COLO668 (cell line): ENCODE data around the gene PROX2.

Experiments used
- DNase-seq: peaks from one replicate; lab custom pipeline; 2025; ENCODE audit not compliant: unreplicated experiment; lab: John Stamatoyannopoulos, UW

The PROX2 gene

DNA sequence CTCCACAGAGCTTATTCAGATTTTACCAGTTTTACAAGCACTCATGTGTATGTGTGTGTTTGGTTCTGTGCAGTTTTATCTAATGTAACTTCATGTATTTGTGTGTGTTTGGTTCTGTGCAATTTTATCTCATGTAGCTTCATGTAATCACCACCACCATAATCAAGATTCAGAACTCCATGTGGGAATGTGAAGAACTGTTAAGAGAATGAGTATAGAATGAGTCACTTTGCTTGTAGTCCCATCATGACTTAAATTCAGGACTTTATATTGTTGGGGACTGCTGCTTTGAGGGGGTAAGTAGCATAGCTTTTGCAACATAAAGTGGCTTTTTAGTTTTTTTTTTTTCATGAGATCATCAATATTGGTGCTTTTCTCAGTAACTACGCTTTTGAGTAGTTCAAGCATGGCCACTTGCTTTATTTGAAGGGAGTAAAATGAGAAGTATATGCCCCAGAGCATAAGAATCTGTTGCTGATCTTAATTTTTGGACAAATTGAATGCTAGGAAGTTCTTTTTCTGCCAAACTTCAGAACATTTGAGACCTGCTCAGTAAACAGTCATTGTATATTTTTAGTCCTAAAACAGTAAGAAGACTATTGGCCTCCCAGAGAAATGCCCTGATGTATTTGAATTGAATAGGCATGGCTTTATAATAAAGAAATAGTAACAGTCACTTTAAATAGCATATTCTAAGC, 28.8 kb downstream of the PROX2 start:
- DNase-seq = no peak

DNA sequence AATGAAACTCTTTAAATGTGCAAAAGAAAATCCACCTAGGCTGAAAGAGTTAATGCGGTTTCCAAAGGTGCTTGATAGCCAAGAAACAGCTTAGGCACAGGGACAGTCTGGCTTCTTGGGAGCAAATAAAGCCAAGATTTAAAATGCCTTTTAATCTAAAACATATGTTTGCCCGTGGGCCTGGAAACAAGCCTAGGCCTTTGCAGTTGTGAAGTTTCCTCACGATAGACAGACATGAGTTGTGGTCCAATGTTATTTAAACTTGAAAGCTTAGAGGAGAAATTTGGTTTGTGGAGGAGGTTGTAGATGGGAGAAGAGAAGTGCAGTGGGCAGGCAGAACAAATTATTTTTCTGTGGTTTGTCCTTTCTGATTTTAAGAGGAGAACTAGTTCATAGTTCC, 29.8 kb downstream of the PROX2 start:
- no peak for DNase-seq

DNA sequence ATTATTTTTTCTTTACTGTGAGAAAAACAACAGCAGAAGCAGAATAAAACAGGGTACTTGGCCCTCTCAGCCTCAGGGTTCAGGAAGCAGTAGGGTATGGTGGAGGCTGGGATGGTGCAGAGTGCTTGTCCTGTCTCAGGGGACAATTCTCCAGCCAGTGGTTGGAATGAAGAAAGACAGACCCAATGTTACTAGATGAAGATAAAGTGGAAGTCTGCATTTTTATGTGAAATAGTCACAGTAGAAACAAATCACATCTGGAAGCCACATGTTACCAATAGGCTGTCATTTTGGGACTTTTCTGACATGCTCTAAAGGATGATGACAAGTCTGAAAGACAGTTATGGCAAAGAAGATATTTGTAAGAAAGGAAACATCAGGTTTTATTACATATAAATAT, 32.3 kb downstream of the PROX2 start:
- DNase-seq = no peak

DNA sequence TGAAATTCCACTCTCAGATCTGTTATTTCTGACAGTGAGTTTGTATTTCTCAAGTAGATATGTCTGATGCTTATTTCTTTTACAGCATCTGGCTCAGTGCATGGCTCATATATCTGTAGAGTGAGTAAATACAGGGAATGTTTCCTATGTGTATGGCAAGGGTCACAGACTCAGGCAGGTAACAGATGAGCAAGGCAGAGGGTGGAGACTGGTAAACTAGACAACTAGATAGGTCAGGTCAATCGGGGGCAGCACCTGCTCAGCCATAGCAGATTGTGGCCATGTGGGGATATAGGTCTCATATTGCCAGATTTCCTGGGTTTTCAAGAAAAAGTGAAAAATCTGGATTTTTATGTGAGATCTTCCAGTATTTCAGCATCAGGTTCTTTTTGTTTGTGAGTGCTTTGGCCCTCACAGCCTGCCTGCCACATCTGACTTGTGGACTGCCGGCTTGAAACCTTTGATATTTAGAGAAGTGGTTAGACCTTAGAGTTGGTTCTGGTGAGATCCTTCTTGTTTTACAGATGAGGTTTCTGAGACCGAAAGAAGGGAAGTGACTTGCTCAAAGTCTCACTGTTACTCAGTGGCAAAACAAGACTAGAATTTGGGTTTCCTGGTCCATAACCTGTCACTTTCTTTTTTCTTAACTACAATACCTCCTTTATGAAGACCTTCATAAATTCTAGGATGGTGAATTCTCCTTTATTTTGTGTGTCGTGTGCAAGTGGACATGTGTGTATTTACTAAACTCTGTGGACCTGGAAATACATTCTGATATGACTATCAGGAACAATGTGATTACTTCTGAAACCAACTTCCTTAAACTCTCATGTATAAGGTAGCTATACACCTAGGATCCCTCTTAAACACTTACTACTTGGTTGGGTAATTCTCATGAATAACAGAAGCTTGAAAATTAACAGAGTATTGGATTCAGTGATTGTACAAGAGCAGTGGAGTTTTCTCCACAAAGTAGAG, 34.4 kb downstream of the PROX2 start:
- no peak for DNase-seq

DNA sequence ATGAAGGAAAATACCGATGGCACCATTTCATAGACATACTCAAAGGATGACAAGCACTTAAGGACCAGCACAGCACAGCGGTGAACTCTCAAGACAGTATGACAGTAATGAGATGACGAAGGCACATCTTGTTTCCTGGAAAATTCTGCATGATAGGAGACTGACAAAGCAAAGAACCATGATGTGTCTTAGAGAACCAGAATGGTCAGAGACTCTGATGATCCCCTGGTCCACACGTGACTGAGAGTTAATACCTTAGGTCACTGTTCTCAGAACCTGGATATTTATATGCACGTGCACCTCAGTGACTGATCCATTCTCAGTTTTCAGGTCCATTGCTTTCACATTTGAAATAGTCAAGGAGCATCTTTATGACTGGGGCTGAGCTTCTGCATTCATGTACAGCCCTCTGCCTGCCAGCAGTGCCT, 35.3 kb downstream of the PROX2 start:
- no peak for DNase-seq

DNA sequence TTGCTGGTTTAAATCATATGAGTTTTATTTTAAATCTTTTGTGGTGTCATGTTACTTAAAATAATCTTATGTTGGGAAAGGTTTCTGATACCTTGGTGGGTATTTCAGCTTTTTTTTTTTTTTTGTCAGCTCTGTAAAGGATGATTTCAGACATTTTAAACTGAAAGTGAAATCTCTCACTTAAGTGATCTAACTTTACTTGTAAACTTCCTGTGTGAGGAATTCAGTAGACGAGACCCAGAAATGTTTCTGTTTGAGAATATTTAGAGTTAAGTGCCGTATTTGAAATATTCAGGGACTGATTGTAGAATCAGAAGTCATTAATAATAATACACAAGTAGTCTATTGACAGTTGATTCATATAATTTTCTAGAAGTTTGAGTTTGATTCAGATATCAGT, 37.8 kb downstream of the PROX2 start:
- no peak for DNase-seq

DNA sequence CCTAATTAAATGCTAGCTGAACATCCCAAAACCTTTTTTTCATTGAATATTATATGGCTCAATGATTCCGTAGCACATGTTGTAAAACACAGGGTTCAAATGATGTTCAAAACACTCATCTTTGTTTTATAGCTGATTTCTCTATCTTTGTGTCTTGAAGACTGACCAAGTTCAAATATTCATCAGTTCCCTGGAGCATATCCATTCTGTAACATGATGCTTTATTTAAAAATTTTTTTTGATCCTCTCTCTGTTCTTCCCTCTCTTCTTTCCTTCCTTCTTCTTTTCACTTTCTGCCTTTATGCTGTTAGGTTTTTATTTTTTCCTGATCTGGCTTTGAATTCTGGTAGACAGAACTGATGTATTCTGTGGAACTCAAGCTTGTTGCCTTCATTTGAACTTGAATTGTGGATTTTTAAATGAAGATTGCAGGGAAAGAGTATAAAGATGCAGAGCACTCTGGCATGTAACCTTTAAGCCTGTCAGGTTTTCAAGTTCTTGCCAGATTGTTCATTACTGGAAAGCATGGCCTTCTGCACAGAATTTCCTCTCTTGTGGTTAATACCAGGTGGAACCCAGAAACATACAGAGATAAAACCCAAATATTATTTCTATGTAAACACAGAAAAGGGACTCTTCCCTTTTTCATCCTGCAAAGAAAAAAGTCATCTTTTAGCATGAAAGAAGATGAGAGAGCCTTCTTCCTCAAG, 39.5 kb downstream of the PROX2 start:
- DNase-seq = no peak

DNA sequence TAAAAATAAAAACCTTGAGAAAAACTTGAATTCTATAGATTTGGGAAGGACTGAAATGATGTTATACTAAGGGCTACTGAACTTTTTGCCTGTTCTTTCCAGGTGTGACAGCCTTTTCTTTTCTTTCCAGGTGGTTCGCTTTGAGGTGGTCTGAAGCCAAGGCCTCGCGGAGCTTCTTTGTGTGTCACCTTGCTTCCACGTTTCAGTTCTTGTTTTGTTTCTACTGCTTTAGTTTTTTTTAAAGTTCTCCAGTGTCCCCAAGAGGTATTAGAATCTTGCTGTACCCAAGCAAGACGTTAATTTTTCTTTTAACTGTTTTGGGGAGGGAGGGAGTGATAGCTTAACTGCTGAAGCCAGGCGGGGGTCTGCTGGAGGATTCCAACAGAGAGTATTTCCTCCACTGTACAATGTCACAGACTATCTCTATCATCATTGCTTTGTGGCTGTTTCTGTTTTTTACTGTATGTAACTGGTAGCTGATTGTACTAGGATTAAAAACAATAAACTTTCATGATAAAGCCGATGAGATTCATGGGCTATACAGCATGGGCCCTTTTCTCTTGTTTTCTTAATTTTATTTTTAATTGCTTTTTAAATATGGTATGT, 40.2 kb downstream of the PROX2 start:
- DNase-seq = no peak

DNA sequence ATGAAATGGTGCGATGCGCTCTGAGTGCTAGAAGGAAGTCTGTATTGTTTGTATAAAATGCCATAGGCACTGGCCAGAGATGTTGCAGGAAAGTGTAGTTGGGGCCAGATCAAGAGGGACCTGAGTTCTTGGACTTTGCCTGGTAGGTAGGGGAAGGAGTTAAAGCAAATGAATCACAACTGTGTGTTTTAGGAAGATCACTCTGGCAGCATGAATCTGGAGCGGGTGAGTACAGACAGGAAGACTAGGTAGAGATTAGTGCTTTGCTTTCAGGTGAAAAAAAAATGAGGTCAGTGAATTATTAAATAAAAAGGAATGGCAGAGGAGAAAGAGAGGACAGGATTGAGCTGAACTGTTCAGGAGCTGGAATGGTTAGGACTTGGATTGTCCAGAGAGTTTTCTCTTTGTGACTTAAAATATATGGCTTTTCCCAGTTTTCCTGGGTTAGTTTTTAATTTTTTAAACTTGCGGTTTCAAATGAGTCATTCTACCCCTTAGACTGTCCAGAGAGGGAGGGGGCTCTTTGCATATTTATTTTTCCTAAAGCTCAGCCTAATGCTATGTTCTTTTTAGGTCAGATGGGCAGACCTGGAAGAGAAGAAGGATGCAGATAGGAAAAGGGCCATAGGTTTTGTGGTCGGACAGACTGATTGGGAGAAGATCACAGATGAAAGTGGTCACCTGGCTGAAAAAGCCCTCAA, 41.1 kb downstream of the PROX2 start:
- no peak for DNase-seq

DNA sequence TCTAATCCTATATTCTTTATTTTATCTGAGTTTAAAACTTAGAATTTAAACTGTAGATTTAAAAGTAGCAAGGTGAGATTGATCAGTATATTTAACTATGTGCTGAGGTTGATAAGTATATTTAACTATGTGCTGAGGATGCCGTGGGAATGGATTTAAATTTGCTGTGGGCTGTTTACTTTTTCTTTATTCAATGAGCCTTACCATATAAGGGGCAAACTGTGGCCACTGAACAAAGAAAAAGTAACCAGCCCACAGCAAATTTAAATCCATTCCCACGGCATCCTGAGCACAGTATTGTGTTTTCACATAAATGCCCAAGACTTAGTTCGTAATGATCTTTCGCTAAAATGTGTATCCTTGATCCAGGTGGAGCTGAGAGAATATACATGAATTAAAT, 43.1 kb downstream of the PROX2 start:
- DNase-seq = no peak

DNA sequence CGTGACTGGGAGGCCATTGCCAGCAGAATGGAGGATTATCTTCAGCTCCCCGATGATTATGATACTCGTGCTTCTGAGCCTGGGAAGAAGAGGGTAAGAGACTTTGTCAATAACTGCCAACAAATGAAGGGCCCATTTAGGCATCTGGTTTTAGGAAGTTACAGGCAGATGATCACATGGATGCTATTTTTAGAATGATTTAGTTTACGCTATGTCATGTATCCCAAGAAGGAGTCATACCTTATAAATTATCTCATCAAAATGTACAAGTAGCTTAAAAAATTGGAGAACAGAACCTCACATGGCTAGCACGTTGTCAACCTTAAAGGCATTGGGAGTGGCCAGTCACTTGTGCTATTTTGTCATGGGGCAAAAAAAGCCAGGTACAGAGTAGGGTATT, 46.7 kb downstream of the PROX2 start:
- DNase-seq = no peak

DNA sequence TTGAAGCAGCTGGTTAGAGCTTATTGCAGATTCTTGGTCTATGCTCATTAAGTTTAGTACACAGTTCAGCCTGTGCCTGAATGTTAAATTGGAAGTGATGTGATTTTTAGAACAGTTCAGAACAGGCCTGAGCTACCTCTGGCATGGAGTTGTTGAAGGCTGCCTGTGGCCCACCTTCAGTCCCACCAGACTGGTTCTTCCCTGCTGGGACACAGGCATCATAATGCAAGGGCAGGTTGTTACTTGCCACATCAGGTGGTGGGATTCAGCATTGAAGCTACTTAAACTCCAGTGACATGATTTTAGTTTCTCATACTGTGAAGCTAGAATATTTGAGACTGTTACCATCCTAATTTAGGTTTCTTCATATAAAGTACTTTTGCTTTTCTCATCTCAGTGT, 49.4 kb downstream of the PROX2 start:
- DNase-seq = no peak
